ENCODE measurements around the gene WTIP. TPM values are rescaled to one million over a fixed set of nuclear protein-coding genes. Genes with fewer than 3 reads are reported as not detected.
"Not testable (repeated sequence)": the region's sequence is repeated elsewhere in the genome, so short reads cannot be mapped to it uniquely, and the experiment has no call there.

Gene WTIP
- total and polyA plus RNA-seq, 10 donors: 0.78 to 14.1 (median 7.9) TPM

DNA sequence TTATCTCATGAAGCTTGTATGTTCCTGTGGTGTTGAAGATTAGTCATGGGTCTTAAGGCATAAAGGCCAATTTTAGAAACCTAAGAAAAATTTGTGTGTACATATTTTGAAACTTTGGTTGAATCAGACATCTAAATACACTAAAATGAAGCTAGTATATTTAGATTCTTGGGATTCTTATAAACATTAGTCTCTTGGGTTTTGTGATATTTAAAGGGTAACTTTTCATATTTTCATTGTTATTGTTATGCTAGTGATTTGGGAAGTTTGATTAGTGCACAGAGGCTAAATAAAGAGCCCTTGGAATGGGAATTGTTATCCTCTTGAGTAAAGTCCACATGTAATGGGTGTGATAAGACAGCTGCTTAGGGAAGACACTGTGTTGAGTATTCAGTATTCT, 28.8 kb upstream of the WTIP start:
- Histone ChIP-seq H3K9me3 (no peaks in the 10 kb centered on the region), H3K27me3 (replicated peaks in 1 of 7) (no peaks in the 10 kb centered on the region), H3K4me3 (no peak overlapping the region), H3K27ac (no peak overlapping the region), H3K36me3 (peaks cover 0 to 100% (median 85%) of the 10 kb centered on the region in 6 donors), H3K4me1 (no peaks in the 10 kb centered on the region)
- DNase-seq: no peak
- TF ChIP-seq, protein P1, sequence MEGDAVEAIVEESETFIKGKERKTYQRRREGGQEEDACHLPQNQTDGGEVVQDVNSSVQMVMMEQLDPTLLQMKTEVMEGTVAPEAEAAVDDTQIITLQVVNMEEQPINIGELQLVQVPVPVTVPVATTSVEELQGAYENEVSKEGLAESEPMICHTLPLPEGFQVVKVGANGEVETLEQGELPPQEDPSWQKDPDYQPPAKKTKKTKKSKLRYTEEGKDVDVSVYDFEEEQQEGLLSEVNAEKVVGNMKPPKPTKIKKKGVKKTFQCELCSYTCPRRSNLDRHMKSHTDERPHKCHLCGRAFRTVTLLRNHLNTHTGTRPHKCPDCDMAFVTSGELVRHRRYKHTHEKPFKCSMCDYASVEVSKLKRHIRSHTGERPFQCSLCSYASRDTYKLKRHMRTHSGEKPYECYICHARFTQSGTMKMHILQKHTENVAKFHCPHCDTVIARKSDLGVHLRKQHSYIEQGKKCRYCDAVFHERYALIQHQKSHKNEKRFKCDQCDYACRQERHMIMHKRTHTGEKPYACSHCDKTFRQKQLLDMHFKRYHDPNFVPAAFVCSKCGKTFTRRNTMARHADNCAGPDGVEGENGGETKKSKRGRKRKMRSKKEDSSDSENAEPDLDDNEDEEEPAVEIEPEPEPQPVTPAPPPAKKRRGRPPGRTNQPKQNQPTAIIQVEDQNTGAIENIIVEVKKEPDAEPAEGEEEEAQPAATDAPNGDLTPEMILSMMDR (IDR thresholded peaks at IDR 0.05 in 8 of 11, conservative IDR thresholded peaks at IDR 0.05 in 3 of 11): no peak
- TF ChIP-seq POLR2A (IDR thresholded peaks at IDR 0.05) (no peak), POLR2AphosphoS5 (IDR thresholded peaks at IDR 0.05) (no peak)
- intact Hi-C loops (cut with DNase I; ENCODE audit: low total_unique reads): no loop called here

DNA sequence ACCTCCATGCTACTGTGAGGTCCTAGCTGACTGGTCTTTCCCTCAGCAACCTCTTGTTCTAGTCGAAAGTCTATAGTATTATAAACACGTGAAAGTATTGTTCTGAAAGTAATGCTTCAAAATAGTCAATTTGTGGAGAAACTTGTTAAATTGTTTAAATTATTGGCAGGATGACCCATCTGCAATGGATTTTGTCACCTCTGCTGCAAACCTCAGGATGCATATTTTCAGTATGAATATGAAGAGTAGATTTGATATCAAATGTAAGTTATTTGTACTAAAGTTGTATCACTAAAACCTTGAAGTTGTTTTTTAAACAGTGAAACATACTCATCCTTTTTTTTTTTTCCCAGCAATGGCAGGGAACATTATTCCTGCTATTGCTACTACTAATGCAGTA, 27.5 kb upstream of the WTIP start:
- 89 to 95% (median 92%) methylated on average over 2 of the region's 2 CpGs for WGBS, 5 donors
- Histone ChIP-seq H3K4me1 (no peaks in the 10 kb centered on the region), H3K4me3 (no peak overlapping the region), H3K9me3 (no peaks in the 10 kb centered on the region), H3K36me3 (peaks cover 0 to 100% (median 81%) of the 10 kb centered on the region in 6 donors), H3K27ac (no peak overlapping the region), H3K27me3 (replicated peaks in 1 of 7) (no peaks in the 10 kb centered on the region)
- no peak for TF ChIP-seq POLR2A (IDR thresholded peaks at IDR 0.05)
- TF ChIP-seq POLR2AphosphoS5 (IDR thresholded peaks at IDR 0.05): no peak
- TF ChIP-seq, protein P1 (IDR thresholded peaks at IDR 0.05 in 8 of 11, conservative IDR thresholded peaks at IDR 0.05 in 3 of 11): no peak
- DNase-seq: no peak
- intact Hi-C loops (cut with DNase I; ENCODE audit: low total_unique reads): no loop called here

GRCh38 chr19:34454685-34455084, 26.9 kb upstream of the WTIP start:
- peaks cover 0 to 100% (median 84%) of the 10 kb centered on the region in 6 donors for H3K36me3 ChIP-seq

GRCh38 chr19:34455783-34456480, 25.6 kb upstream of the WTIP start:
- H3K27me3 ChIP-seq (replicated peaks in 1 of 7); intact Hi-C loops (cut with DNase I; ENCODE audit: low total_unique reads); DNase-seq; H3K27ac ChIP-seq; H3K9me3 ChIP-seq; H3K4me3 ChIP-seq; H3K4me1 ChIP-seq: not testable (repeated sequence)
- 90 to 92% (median 91%) methylated on average over 17 of the region's 17 CpGs for WGBS, 5 donors
- peaks cover 0 to 100% (median 89%) of the 10 kb centered on the region in 6 donors for H3K36me3 ChIP-seq

More at GRCh38 chr19:34454685-34455084, 26.9 kb upstream of the WTIP start:
- H3K4me3 ChIP-seq: no peak overlapping the region
- no peak for DNase-seq
- intact Hi-C loops (cut with DNase I; ENCODE audit: low total_unique reads): no loop called here
- no peak overlapping the region for H3K27ac ChIP-seq
- TF ChIP-seq, protein P1 (IDR thresholded peaks at IDR 0.05 in 8 of 11, conservative IDR thresholded peaks at IDR 0.05 in 3 of 11): no peak
- TF ChIP-seq POLR2AphosphoS5 (IDR thresholded peaks at IDR 0.05) (no peak), POLR2A (IDR thresholded peaks at IDR 0.05) (no peak)
- no peaks in the 10 kb centered on the region for H3K4me1 ChIP-seq
- WGBS, 5 donors: 91 to 97% (median 91%) methylated on average over 3 of the region's 3 CpGs
- no peaks in the 10 kb centered on the region for H3K27me3 ChIP-seq (replicated peaks in 1 of 7)
- no peaks in the 10 kb centered on the region for H3K9me3 ChIP-seq

All from spleen (tissue), 11 donors.